ENCODE results near the gene MPO. TPM values are rescaled to one million over a fixed set of nuclear protein-coding genes. Genes with fewer than 3 reads are reported as not detected.

The MPO gene
- total and polyA plus RNA-seq, 2 experiments from 2014 or later = not detected

- H2AFZ ChIP-seq = no peak overlapping the region
- in situ Hi-C loops (cut with MboI) = no loop called here
- H4K20me1 ChIP-seq (ENCODE audit: insufficient read depth) = no peaks in the 10 kb centered on the region
- no peak overlapping the region for H3K4me2 ChIP-seq (ENCODE audit: unreplicated experiment)
- no peak overlapping the region for H3K27ac ChIP-seq
- H3F3A ChIP-seq (ENCODE audit: insufficient read depth) = no peaks in the 10 kb centered on the region
- H3K4me3 ChIP-seq = no peak overlapping the region
- no peaks in the 10 kb centered on the region for H3K36me3 ChIP-seq (ENCODE audit: low read depth)
- H3K9me3 ChIP-seq (ENCODE audit: low read depth) = no peaks in the 10 kb centered on the region
- 70 to 74% methylated on average over 11 of the region's 11 CpGs for WGBS, 2 experiments (ENCODE audit: low coverage in 1 of 2, low lambda C conversion rate in 2 of 2, missing lambda C conversion rate in 2 of 2)
- H3K9ac ChIP-seq = no peak overlapping the region
- H3K27me3 ChIP-seq (replicated peaks; ENCODE audit: insufficient read depth) = peaks cover 63% of the 10 kb centered on the region
- TF ChIP-seq EZH2 (IDR thresholded peaks at IDR 0.05; ENCODE audit: insufficient read depth, poor library complexity, severe bottlenecking) (no peak), EZH2phosphoT487 (IDR thresholded peaks at IDR 0.05; ENCODE audit: insufficient read depth, low read depth) (no peak)
- H3K9me2 ChIP-seq (ENCODE audit: insufficient read depth) = no peaks in the 10 kb centered on the region
- no peaks in the 10 kb centered on the region for H3K79me2 ChIP-seq (ENCODE audit: insufficient read depth)
- no peaks in the 10 kb centered on the region for H3K4me1 ChIP-seq (ENCODE audit: insufficient read depth)
- DNase-seq = no peak
Observed at GRCh38 chr17:58262149-58262548, 18.6 kb downstream of the MPO start.

- 0 to 4% methylated on average over 8 of the region's 8 CpGs for WGBS, 2 experiments (ENCODE audit: low coverage in 1 of 2, low lambda C conversion rate in 2 of 2, missing lambda C conversion rate in 2 of 2)
- H3K9me3 ChIP-seq (ENCODE audit: low read depth) = no peaks in the 10 kb centered on the region
- no peak overlapping the region for H3K4me2 ChIP-seq (ENCODE audit: unreplicated experiment)
- no peaks in the 10 kb centered on the region for H3K4me1 ChIP-seq (ENCODE audit: insufficient read depth)
- no peaks in the 10 kb centered on the region for H3F3A ChIP-seq (ENCODE audit: insufficient read depth)
- peaks cover 34% of the 10 kb centered on the region for H3K27me3 ChIP-seq (replicated peaks; ENCODE audit: insufficient read depth)
- H4K20me1 ChIP-seq (ENCODE audit: insufficient read depth) = no peaks in the 10 kb centered on the region
- no peaks in the 10 kb centered on the region for H3K79me2 ChIP-seq (ENCODE audit: insufficient read depth)
- in situ Hi-C loops (cut with MboI) = no loop called here
- H3K36me3 ChIP-seq (ENCODE audit: low read depth) = no peaks in the 10 kb centered on the region
- no peak for TF ChIP-seq EZH2phosphoT487 (IDR thresholded peaks at IDR 0.05; ENCODE audit: insufficient read depth, low read depth)
- no peak for TF ChIP-seq EZH2 (IDR thresholded peaks at IDR 0.05; ENCODE audit: insufficient read depth, poor library complexity, severe bottlenecking)
- no peak overlapping the region for H3K27ac ChIP-seq
- no peak overlapping the region for H3K9ac ChIP-seq
- H3K4me3 ChIP-seq = no peak overlapping the region
- no peak for DNase-seq
- no peak overlapping the region for H2AFZ ChIP-seq
- no peaks in the 10 kb centered on the region for H3K9me2 ChIP-seq (ENCODE audit: insufficient read depth)
Observed at GRCh38 chr17:58254803-58255202, 25.9 kb downstream of the MPO start.

- no peak overlapping the region for H3K4me3 ChIP-seq
- H3F3A ChIP-seq (ENCODE audit: insufficient read depth) = no peaks in the 10 kb centered on the region
- H3K79me2 ChIP-seq (ENCODE audit: insufficient read depth) = no peaks in the 10 kb centered on the region
- peaks cover 28% of the 10 kb centered on the region for H3K27me3 ChIP-seq (replicated peaks; ENCODE audit: insufficient read depth)
- H3K27ac ChIP-seq = no peak overlapping the region
- H3K9me3 ChIP-seq (ENCODE audit: low read depth) = no peaks in the 10 kb centered on the region
- TF ChIP-seq EZH2 (IDR thresholded peaks at IDR 0.05; ENCODE audit: insufficient read depth, poor library complexity, severe bottlenecking) (no peak), EZH2phosphoT487 (IDR thresholded peaks at IDR 0.05; ENCODE audit: insufficient read depth, low read depth) (no peak)
- no peak for DNase-seq
- H3K9ac ChIP-seq = no peak overlapping the region
- H3K36me3 ChIP-seq (ENCODE audit: low read depth) = no peaks in the 10 kb centered on the region
- no peaks in the 10 kb centered on the region for H4K20me1 ChIP-seq (ENCODE audit: insufficient read depth)
- 50 to 51% methylated on average over 3 of the region's 3 CpGs for WGBS, 2 experiments (ENCODE audit: low coverage in 1 of 2, low lambda C conversion rate in 2 of 2, missing lambda C conversion rate in 2 of 2)
- no peaks in the 10 kb centered on the region for H3K4me1 ChIP-seq (ENCODE audit: insufficient read depth)
- H3K9me2 ChIP-seq (ENCODE audit: insufficient read depth) = no peaks in the 10 kb centered on the region
- no peak overlapping the region for H2AFZ ChIP-seq
- no peak overlapping the region for H3K4me2 ChIP-seq (ENCODE audit: unreplicated experiment)
- in situ Hi-C loops (cut with MboI) = no loop called here
Observed at GRCh38 chr17:58253082-58253481, 27.7 kb downstream of the MPO start.

- in situ Hi-C loops (cut with MboI) = no loop called here
- peaks cover 21% of the 10 kb centered on the region for H3K27me3 ChIP-seq (replicated peaks; ENCODE audit: insufficient read depth)
Observed at GRCh38 chr17:58252141-58252540, 28.6 kb downstream of the MPO start.

More at GRCh38 chr17:58252141-58252540, 28.6 kb downstream of the MPO start:
- Histone ChIP-seq H3F3A (ENCODE audit: insufficient read depth) (no peaks in the 10 kb centered on the region), H3K9ac (no peak overlapping the region), H3K4me2 (ENCODE audit: unreplicated experiment) (no peak overlapping the region), H3K36me3 (ENCODE audit: low read depth) (no peaks in the 10 kb centered on the region), H4K20me1 (ENCODE audit: insufficient read depth) (no peaks in the 10 kb centered on the region), H3K79me2 (ENCODE audit: insufficient read depth) (no peaks in the 10 kb centered on the region), H3K27ac (no peak overlapping the region), H2AFZ (no peak overlapping the region), H3K9me3 (ENCODE audit: low read depth) (no peaks in the 10 kb centered on the region), H3K9me2 (ENCODE audit: insufficient read depth) (no peaks in the 10 kb centered on the region), H3K4me3 (no peak overlapping the region), H3K4me1 (ENCODE audit: insufficient read depth) (no peaks in the 10 kb centered on the region)
- 61 to 65% methylated on average over 9 of the region's 9 CpGs for WGBS, 2 experiments (ENCODE audit: low coverage in 1 of 2, low lambda C conversion rate in 2 of 2, missing lambda C conversion rate in 2 of 2)
- TF ChIP-seq EZH2phosphoT487 (IDR thresholded peaks at IDR 0.05; ENCODE audit: insufficient read depth, low read depth) (no peak), EZH2 (IDR thresholded peaks at IDR 0.05; ENCODE audit: insufficient read depth, poor library complexity, severe bottlenecking) (no peak)
- DNase-seq = no peak

Measured in GM23248 (cell line).